ENCODE results near the gene ARHGEF11. TPM values are rescaled to one million over a fixed set of nuclear protein-coding genes. Genes with fewer than 3 reads are reported as not detected.

ARHGEF11 gene
- total and polyA plus RNA-seq, 2 of the 4 experiments (the other 2 are of a cell fraction), result 16.8 to 17.2 TPM

- Histone ChIP-seq H3K9me3 (ENCODE audit: control insufficient read depth, insufficient read depth, low read length) (no peaks in the 10 kb centered on the region), H3K4me2 (ENCODE audit: low read depth, low read length) (no peak overlapping the region), H3K36me3 (ENCODE audit: control insufficient read depth, insufficient read depth, low read length) (peaks cover 14% of the 10 kb centered on the region), H3K27ac (ENCODE audit: insufficient read depth, low read length) (no peak overlapping the region), H2AFZ (replicated peaks; ENCODE audit: low read length, poor library complexity) (no peak overlapping the region), H3K14ac (replicated peaks; ENCODE audit: low read depth, low read length) (no peak overlapping the region), H2BK120ac (ENCODE audit: low read depth, low read length) (no peak overlapping the region), H3K4me3 (ENCODE audit: insufficient read depth, low read depth, low read length) (no peak overlapping the region), H4K5ac (ENCODE audit: low read depth, low read length) (no peak overlapping the region), H3K27me3 (ENCODE audit: control insufficient read depth, insufficient read depth, low read length) (no peaks in the 10 kb centered on the region), H2AK5ac (ENCODE audit: low read depth, low read length) (no peak overlapping the region), H3K9me1 (ENCODE audit: insufficient read depth, low read length) (peaks cover 8% of the 10 kb centered on the region; the same call in 1 of the 2 replicates), H3K18ac (ENCODE audit: low read depth, low read length) (no peak overlapping the region), H2BK20ac (ENCODE audit: low read depth, low read length) (no peak overlapping the region), H2BK5ac (ENCODE audit: low read depth, low read length, poor library complexity, severe bottlenecking) (no peak overlapping the region), H3K4ac (ENCODE audit: low read depth, low read length) (no peak overlapping the region), H4K20me1 (ENCODE audit: insufficient read depth, low read length) (no peaks in the 10 kb centered on the region; the same call in 1 of the 2 replicates), H3K56ac (ENCODE audit: extremely low read depth, insufficient read depth, low read length) (no peak overlapping the region), H3K4me1 (ENCODE audit: control insufficient read depth, insufficient read depth, low read length) (peaks cover 22% of the 10 kb centered on the region), H3K9ac (ENCODE audit: low read depth, low read length) (no peak overlapping the region), H2BK15ac (ENCODE audit: low read depth, low read length) (no peak overlapping the region), H2AK9ac (replicated peaks; ENCODE audit: low read depth, low read length, poor library complexity) (no peak overlapping the region), H3K23ac (ENCODE audit: low read depth, low read length) (no peak overlapping the region; the same call in 1 of the 2 replicates), H4K8ac (ENCODE audit: low read depth in 2 of 2, low read length in 2 of 2) (no peak overlapping the region), H3K79me1 (ENCODE audit: low read depth in 1 of 2, low read length in 2 of 2) (peaks cover 7 to 66% of the 10 kb centered on the region in 2 experiments), H4K91ac (ENCODE audit: insufficient read depth, low read depth, low read length) (no peak overlapping the region)
- POLR2A ChIA-PET (ENCODE audit: unreplicated experiment), result no interaction called here
- CTCF ChIA-PET, result no interaction called here
- in situ Hi-C loops (cut with MboI; ENCODE audit: low sequenced_read_pairs) (no loop called here), intact Hi-C loops (cut with micrococcal nuclease) (no loop called here), dilution Hi-C loops (cut with HindIII; ENCODE audit: low sequenced_read_pairs, unreplicated experiment) (no loop called here)
- WGBS, 2 experiments (ENCODE audit: extremely low coverage in 2 of 2, insufficient read length in 1 of 2), result no CpG with 5 or more reads among the region's 16 CpGs
- ATAC-seq (ENCODE audit: low read depth), result no peak
- BruUV-seq (replicated peaks), result no TSS peak
- TF ChIP-seq RAD21 (IDR thresholded peaks at IDR 0.05; ENCODE audit: low read length), result no peak
- TF ChIP-seq MAZ (IDR thresholded peaks at IDR 0.05; ENCODE audit: borderline replicate concordance, low read depth, low read length), result no peak
- TF ChIP-seq, protein P1, sequence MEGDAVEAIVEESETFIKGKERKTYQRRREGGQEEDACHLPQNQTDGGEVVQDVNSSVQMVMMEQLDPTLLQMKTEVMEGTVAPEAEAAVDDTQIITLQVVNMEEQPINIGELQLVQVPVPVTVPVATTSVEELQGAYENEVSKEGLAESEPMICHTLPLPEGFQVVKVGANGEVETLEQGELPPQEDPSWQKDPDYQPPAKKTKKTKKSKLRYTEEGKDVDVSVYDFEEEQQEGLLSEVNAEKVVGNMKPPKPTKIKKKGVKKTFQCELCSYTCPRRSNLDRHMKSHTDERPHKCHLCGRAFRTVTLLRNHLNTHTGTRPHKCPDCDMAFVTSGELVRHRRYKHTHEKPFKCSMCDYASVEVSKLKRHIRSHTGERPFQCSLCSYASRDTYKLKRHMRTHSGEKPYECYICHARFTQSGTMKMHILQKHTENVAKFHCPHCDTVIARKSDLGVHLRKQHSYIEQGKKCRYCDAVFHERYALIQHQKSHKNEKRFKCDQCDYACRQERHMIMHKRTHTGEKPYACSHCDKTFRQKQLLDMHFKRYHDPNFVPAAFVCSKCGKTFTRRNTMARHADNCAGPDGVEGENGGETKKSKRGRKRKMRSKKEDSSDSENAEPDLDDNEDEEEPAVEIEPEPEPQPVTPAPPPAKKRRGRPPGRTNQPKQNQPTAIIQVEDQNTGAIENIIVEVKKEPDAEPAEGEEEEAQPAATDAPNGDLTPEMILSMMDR (conservative IDR thresholded peaks at IDR 0.05; ENCODE audit: low read depth, low read length), result no peak
- TF ChIP-seq, protein P2, sequence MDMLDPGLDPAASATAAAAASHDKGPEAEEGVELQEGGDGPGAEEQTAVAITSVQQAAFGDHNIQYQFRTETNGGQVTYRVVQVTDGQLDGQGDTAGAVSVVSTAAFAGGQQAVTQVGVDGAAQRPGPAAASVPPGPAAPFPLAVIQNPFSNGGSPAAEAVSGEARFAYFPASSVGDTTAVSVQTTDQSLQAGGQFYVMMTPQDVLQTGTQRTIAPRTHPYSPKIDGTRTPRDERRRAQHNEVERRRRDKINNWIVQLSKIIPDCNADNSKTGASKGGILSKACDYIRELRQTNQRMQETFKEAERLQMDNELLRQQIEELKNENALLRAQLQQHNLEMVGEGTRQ (IDR thresholded peaks at IDR 0.05; ENCODE audit: low read depth, low read length), result no peak
- TF ChIP-seq FOS (IDR thresholded peaks at IDR 0.05; ENCODE audit: low read depth, low read length), result no peak
- no peak for TF ChIP-seq RCOR1 (IDR thresholded peaks at IDR 0.05; ENCODE audit: insufficient replicate concordance, low read length)
- no peak for TF ChIP-seq CEBPB (IDR thresholded peaks at IDR 0.05; ENCODE audit: low read depth, low read length)
- no peak for TF ChIP-seq CHD1 (IDR thresholded peaks at IDR 0.05; ENCODE audit: low read depth, low read length)
- TF ChIP-seq RFX5 (IDR thresholded peaks at IDR 0.05; ENCODE audit: low read depth, low read length), result no peak
- no peak for TF ChIP-seq ELK1 (IDR thresholded peaks at IDR 0.05; ENCODE audit: borderline replicate concordance, low read depth, low read length)
- TF ChIP-seq MAFK (IDR thresholded peaks at IDR 0.05; ENCODE audit: low read depth, low read length), result no peak
- TF ChIP-seq POLR2A (IDR thresholded peaks at IDR 0.05; ENCODE audit: low read depth, low read length), result no peak
- TF ChIP-seq BHLHE40 (IDR thresholded peaks at IDR 0.05; ENCODE audit: low read depth, low read length), result no peak
- no peak for TF ChIP-seq MXI1 (IDR thresholded peaks at IDR 0.05; ENCODE audit: borderline replicate concordance, low read depth, low read length)
- no peak for TF ChIP-seq SMC3 (IDR thresholded peaks at IDR 0.05; ENCODE audit: low read depth, low read length)
- TF ChIP-seq NFE2L2 (IDR thresholded peaks at IDR 0.05; ENCODE audit: low read depth, low read length), result no peak
- no peak for DNase-seq
Observed at GRCh38 chr1:156905176-156905575, 140.4 kb downstream of the ARHGEF11 start.

Data from IMR-90 (cell line).